ENCODE data around the gene RAB11A. TPM values are rescaled to one million over a fixed set of nuclear protein-coding genes. Genes with fewer than 3 reads are reported as not detected.

RAB11A gene
- polyA plus RNA-seq, 4 donors, result 259 to 314 (median 305) TPM

DNA sequence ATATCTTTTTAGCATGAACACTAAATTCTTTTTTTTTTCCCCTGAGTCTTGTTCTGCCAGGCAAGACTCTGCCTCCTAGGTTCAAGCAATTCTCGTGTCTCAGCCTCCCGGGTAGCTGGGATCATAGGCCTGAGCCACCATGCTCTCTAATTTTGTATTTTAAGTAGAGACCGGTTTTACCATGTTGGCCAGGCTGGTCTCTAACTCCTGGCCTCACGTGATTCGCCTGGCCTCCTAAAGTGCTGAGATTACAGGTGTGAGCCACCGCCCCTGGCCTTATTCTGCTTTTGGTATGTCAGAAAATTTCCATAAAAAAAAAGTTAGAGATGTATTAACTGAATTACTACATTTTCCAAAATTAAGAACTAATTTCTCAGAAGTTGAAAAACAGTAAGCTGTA is 14.3 kb downstream of the RAB11A start:
- DNase-seq (ENCODE audit: low read depth in 4 of 4, low spot score in 3 of 4), result no peak

DNA sequence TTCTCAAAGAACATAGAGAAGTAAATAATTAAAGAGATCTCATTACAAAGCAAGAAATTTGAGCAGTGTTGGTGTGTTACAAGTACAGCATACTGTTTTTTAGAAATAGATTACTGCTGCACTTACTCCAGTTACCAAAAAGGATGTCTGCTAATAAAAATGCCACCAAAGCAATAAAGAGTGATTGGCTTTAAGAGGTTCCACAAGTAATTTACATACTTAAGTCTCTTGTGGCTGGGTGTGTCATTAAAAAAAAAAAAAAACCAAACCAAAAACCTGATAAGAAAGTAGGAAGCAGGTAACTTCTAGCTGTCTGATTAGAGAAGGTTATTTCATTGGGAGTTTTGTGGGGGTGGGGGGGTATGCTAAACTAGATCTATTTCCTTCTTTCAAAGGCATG is 15.2 kb downstream of the RAB11A start:
- no peak for DNase-seq (ENCODE audit: low read depth in 4 of 4, low spot score in 3 of 4)

DNA sequence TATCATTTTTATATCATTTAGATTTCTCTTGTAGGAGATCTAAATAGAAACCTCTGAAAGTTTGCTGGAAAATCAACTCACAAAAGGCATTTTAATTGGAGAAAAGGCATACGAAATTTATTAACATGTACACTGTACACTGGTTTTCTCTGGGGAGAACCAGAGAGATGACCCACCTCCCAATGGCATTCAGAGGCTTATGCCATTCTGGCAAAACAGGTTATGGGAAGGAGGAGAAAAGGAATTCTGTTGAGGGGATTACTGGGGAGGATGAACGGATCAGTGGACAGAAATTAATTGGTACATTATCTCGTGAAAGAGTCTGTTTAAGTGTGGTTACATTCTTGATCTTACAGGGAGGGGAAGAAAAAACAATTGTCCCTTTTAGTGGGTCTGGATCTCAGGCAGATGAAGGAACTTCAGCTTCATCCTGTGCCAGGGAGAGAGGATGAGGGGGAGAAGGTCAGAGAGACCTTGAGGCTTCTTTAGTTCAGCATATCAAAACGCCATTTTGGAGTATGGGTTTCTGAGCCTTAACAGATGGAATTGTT is 16.5 kb downstream of the RAB11A start:
- no peak for DNase-seq (ENCODE audit: low read depth in 4 of 4, low spot score in 3 of 4)

DNA sequence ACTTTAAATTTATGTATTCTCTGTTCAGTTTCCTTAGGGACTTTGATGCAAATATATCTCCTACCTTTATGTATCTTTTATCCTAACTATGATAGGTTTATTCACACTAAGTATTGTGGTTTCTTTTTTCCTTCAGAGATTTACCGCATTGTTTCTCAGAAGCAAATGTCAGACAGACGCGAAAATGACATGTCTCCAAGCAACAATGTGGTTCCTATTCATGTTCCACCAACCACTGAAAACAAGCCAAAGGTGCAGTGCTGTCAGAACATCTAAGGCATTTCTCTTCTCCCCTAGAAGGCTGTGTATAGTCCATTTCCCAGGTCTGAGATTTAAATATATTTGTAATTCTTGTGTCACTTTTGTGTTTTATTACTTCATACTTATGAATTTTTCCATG is 18.3 kb downstream of the RAB11A start:
- no peak for DNase-seq (ENCODE audit: low read depth in 4 of 4, low spot score in 3 of 4)

DNA sequence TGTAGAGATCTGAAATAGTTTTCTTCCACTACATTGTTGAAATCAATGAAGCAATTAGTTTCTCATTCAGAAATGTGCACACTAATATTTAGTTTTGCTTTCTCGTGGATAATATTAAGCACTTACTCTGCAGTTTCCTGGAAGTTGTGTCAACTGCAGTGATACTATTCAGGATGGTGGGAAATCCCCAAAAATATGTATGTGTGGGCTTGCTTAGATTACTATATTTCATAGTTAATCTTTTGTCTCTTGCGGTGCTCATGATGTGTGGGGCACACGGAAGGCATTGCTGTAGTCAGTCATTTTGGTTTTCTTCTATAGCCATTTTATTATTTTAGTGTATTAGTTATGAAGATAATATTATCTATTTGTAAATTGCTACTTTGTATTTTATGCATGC is 19.7 kb downstream of the RAB11A start:
- no peak for DNase-seq (ENCODE audit: low read depth in 4 of 4, low spot score in 3 of 4)

DNA sequence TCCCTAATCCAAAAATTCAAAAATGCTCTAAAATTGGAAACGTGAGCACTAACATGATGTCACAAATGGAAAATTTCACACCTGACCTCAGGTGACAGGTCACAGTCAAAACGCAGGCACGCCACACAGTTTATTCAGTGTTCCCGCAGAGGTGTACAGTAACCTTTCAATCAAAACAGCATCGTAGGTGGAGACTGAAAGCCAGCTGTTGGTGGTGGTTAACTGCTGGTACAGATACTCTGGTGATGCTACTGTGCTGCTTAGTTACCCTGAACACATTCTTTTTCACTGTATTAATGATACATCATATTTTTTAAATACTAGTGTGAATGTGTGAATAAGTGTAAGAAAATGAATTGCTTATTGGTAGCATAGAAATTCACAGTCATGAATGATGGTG is 23.8 kb downstream of the RAB11A start:
- no peak for DNase-seq (ENCODE audit: low read depth in 4 of 4, low spot score in 3 of 4)

DNA sequence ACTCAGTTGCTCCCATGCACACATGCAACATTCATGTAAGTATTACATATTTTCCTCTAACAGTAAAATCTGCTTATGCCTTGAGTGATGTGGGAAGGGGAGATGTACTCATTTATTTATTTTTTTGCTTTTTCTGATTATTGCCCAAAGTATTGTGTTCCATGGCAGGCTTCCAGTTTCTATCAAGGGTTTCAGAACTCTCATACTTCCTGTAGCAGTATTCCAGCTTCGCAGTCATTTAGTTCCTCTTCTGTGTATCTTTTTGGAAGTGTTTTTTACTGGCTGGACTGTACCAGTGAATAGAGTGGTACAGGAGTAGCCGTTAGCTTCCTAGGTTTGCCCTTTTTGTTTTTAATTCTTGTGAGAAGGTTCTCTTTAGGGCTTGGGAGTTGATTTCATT is 26.9 kb downstream of the RAB11A start:
- DNase-seq (ENCODE audit: low read depth in 4 of 4, low spot score in 3 of 4), result no peak

DNA sequence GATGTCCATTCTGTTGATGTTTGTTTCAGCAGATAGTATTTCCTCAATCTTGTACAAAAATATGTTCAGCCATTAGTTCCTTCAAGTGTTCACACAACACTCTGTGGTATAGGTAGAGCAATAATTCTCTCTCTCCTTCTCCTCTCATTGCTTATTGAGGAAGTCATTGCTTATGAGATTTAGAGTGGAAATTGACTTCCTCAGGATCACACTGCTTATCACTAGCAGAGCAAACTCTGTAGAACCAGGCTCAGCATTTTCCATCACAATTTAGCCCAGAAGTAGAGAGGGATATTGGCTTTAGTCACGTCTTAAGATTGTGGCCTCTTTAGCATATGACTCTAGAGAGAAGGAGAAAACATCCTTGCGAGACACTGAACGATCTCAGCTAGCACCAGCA is 31.2 kb downstream of the RAB11A start:
- no peak for DNase-seq (ENCODE audit: low read depth in 4 of 4, low spot score in 3 of 4)

DNA sequence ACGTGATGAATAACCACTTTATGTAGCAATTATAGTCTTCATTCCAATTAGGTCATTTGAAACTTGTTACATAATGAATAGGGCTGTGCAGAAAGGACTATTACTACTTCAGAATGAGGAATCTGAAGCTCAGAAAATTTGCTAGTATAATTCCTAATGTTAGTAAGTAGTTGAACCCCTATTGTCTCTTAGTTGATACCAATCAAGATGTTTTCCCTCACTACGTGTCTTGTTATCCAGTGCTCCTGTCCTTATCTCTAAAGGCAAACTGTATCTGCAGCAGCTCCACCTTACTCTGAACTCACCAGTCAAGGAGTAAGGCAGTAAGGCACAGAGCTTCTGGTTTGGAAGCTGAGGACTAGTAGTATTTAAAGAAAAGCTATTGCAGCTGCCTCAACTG is 32.0 kb downstream of the RAB11A start:
- no peak for DNase-seq (ENCODE audit: low read depth in 4 of 4, low spot score in 3 of 4)

DNA sequence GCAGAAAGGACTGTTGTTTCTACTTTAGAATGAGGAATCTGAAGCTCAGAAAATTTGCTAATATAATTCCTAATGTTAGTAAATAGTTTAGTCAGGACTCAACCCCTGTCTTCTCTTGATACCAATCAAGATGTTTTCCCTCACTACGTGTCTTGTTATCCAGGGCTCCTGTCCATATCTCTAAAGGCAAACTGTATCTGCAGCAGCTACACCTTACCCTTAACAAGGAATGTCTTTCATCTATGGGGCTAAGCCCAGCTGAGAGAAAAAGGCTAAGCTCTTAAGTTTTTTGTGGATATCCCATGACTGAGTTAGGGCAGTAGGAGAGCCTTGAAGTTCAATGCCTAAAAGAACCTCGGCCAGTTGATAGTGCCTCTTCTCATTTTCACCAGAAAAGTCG is 32.5 kb downstream of the RAB11A start:
- DNase-seq (ENCODE audit: low read depth in 4 of 4, low spot score in 3 of 4), result no peak

DNA sequence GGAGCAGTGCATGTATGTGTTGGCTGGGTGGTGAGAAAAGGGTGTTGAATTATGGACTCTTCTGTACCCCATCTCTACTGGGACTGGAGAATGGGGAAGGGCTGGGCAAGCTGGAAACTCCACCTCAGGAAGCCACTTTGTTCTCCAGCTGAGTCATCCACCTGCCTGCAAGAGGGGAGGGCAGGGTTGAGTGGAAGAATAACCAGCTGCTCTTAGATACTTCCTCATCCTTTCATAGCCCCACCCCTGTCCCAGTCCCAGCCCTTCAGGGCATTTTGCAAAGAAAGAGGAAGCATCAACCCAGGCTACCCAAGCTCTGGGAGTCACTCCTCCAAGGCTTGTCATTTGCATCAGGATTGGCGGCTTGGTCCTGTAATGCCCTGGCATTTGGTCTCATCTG is 33.1 kb downstream of the RAB11A start:
- no peak for DNase-seq (ENCODE audit: low read depth in 4 of 4, low spot score in 3 of 4)

DNA sequence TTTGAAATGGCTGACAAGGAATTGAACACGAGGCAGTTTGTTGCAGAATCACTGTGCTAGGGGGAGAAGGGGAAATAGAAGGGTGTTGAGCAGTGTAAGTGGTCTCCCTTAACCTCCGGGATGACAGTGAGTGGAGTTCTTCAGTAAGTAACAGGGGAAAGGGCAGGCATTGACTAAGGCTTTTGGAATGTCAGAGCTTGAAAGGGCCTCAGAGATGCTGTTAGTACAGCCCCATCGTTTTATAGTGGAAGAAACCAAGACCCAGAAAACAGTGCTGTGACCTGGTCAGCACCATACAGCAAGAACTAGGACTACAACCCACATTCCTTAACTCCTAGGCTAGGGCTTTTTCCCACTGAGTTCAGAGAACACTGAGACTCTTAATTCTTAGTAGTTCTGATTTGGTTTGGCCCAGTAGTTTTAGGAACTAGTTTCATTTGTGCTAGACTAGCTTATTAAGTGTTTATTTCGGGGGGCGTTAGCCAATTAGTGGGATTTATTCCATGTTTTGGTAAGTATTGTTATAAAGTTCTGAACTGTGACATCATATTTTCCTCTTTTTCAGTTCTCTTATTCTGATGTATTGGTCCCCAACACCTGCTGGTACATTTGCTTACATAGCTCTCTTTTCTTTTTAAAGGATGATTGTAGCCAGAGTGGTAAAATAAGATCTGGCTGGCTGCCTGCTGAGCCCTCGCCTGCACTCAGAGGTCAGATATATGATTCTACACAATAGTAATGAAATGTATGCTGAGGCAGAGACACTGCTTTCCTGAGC is 34.2 kb downstream of the RAB11A start:
- DNase-seq (ENCODE audit: low read depth in 4 of 4, low spot score in 3 of 4), result no peak

DNA sequence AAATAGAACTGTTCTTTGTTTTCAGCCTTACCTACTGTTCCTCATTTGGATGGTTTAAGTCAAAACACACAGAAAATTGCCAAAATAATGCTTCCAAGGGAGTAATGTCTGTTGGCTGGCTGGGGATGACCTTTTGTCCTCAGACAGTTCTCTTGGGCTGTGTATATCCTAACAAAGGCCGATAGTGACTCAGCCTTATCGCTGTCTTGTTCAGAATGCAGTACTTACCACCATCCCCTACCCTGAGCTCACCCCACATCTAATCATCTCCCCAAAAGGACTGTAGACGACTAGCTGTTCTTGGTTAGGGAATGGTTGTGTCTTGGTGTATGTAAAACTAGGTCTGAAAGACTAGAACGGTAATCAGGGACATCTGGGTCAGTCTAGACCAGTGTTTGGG is 35.0 kb downstream of the RAB11A start:
- no peak for DNase-seq (ENCODE audit: low read depth in 4 of 4, low spot score in 3 of 4)

DNA sequence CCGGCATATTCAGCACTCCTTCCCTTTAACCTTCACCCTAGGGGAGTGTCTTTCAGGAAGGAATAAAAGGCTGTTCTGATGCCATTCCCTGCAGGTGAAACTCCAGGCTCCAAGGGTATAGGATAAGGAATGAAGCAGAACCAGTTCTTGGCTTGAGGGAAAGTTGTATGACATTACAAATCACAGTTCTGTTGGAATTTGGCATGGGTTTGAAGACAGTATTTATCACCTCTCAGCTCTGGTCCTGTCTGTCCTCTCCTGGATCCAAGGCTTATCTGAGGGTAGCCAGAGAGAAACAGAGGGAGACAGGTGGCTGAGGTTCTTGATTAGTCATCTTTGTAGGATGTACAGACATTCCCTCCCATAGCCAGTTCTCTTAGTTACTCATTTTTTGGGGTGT is 37.1 kb downstream of the RAB11A start:
- no peak for DNase-seq (ENCODE audit: low read depth in 4 of 4, low spot score in 3 of 4)

DNA sequence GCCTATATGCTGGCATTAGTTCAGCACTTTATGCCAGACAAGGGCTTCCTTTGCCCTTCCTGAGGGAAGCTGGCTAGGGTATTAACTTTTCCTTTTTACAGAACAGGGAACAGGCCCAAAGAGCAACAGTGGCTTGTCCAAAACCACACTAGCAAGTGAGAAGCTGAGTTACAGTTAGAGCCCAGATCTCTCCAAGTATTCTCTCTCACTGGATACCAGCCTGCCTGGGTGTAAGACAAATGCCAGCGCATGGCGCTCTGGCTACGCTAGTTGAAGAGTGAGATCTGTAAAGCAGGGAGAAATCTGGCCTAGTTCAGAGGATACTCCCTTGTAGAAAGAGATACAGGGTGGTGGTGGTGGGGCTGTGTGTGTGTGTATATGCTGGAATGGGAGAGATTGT is 38.4 kb downstream of the RAB11A start:
- DNase-seq (ENCODE audit: low read depth in 4 of 4, low spot score in 3 of 4), result no peak

DNA sequence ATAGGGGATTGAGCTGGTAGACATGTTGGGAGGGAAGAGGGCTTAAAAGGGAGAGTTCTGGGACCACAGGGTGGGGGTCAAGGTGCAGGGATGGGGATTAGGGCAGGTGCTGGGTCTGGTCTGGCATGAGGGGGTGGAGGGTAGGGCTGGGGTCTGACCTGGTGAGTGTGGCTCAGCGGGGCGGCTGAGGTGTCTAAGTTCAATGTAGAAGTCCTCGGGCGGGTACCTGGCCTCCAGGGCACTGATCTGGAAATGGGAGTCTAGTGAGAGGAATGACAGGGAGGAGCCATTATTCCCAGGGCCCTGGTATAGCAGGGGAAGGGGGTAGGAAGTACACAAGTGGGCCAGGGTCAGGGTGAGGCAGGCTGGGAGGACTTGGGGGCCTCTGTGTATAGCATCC is 39.6 kb downstream of the RAB11A start:
- no peak for DNase-seq (ENCODE audit: low read depth in 4 of 4, low spot score in 3 of 4)

DNA sequence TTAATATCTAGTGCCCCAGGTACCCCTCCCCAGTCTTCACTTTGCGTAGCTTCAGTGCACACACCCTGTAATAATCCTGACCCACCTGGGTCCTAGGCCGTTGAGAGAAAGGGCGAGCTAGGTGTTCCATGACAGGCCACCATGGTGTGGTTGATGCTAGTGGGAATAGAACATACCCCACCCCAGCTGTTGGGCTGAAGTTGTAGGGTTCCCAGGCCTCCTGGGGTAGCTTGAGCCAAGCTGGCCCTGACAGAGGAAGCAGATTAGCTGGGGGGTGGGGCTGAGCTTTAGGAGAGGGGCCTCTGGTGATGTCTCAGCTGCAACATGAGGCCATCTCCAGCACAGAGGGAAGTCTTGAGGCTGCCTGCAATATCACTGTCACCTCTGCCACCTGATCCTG is 40.5 kb downstream of the RAB11A start:
- DNase-seq (ENCODE audit: low read depth in 4 of 4, low spot score in 3 of 4), result no peak

DNA sequence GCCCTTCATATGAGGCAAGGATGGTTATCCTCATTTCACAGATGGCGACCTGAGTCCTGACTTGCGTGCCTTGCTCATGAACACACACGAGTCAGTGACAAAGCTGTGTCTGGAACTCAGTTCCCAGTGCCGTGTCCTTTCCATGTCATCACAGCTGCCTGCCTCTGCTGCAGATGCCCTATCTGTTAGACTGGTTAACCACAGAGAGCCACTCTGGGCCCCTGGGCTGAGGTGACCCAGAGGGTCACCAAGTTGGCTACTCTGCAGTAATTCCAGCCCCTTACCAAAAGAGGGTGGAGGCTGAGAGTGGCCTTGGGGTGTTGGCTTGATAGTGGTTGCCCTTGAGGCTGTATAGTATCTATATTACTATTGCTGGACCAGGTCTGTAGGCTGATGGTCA is 41.0 kb downstream of the RAB11A start:
- DNase-seq (ENCODE audit: low read depth in 4 of 4, low spot score in 3 of 4), result no peak

DNA sequence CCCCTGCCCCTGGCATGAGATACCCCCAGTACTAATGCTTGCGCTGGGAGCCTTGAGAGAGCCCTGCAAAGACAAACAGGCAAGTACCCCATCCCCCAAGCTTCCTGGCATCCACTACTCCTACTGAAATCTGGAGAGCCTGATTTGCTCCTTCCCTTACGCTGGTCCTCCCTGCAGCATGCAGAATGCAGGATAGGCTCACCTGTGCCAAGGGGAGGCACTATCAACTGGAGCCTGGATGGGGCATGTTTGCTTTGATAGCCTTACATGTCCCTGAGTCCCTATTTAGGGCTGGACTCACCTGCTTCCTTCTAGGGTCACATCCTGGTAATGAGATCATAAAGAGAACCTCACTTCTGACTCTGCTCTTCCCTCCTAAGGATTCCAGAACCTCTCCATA is 42.9 kb downstream of the RAB11A start:
- no peak for DNase-seq (ENCODE audit: low read depth in 4 of 4, low spot score in 3 of 4)

DNA sequence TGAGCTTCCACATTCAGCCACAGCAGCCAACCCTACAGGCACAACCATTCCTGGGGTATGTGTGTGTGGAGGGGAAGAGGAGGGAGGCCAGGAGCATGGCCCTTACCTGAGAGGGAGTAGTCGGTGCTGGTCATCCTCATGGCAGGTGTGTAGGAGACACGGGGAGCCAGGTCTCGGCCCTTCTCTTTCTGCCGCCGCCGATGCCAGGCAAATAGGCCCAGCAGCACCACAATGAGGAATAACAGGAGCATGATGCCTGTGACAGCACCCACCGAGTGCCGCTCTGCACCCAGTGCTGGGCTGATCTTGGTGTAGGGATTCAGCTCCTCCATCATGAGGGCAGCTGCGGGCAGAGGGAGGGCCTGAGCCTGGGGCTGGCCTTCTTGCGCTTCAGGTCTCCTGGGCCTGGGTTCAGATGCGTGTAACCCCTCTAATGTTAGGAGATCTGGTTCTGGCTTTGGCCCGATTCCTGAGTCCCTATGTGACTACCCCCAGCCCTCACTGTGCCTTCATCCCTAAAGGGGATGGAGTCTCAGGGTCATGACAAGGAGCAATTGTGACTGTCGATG is 44.4 kb downstream of the RAB11A start:
- no peak for DNase-seq (ENCODE audit: low read depth in 4 of 4, low spot score in 3 of 4)

DNA sequence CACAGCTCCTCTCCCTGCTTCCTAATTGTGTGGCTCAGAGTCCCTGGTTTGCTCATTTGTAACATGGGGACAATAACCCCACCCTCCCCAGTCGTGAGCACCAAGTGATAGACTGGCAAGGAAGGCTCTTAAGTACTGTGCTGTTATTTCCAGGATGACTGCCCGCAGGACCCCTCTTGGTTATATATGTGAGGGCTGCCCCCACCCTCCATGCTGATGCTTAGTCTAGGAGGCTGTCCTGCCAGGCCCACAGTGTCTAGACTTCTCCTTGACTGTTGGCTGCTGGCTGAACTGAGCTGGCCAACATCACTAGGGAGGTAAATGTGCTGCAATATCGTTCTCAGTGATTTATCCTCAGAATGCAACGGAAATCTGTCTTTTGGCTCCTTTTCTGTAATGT is 45.1 kb downstream of the RAB11A start:
- DNase-seq (ENCODE audit: low read depth in 4 of 4, low spot score in 3 of 4), result no peak

Measured in right renal pelvis (tissue), 4 donors.